NCI-H1436 (cell line): ENCODE data around the gene PGBD4.
A peak's percentile ranks its signal among the peaks of the same experiment; 100 is the strongest.

Experiments used
- DNase-seq: peaks from one replicate; lab custom pipeline; 2025; lab: John Stamatoyannopoulos, UW

Gene PGBD4

GRCh38 chr15:34101366-34102174 lies at the start of gene PGBD4, which contains the start of gene EMC7:
Gene PGBD4 (plus strand): TSS chr15:34102083. CDS start chr15:34102532, 449 bp downstream.
Gene EMC7 (minus strand): TSS chr15:34101862. CDS start chr15:34101839, 23 bp downstream.
- peak; percentile 98 for DNase-seq

- no peak for DNase-seq
Observed at GRCh38 chr15:34054081-34054707, 47.7 kb upstream of the PGBD4 start.

DNA sequence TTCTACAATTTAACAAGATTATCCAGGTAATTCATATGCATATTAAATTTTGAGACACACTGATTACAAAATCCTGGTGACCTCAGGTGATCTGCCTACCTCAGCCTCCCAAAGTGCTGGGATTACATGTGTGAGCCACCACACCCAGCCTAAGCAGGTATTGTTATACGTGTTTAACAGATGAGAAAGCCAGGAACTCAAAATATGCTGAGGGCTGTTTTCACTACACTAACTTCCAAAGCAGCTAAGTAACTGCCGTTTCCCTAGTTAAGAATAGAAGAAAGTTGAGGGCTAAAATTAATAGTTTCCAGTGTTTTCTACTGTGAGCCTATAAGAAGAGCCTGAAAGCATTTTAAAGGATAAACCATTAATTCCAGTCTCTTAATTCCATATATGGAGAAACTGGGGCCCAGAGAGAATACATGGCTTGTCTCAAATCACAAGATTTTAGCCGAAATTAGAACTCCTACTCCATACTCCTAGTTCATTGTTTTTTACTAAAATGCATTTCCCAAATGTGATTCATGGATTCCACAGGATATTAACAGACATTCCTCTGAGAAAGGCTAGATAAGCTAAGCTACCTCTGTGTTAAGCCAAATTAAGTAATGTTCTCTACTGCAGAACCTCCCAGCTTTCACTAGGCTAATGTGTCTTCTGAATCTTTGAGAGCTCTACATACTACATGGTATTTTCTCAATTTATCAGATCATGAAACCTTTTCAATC lies 45.9 kb upstream of the PGBD4 start:
- no peak for DNase-seq

GRCh38 chr15:34056911-34057310 lies 45.0 kb upstream of the PGBD4 start:
- no peak for DNase-seq

DNA sequence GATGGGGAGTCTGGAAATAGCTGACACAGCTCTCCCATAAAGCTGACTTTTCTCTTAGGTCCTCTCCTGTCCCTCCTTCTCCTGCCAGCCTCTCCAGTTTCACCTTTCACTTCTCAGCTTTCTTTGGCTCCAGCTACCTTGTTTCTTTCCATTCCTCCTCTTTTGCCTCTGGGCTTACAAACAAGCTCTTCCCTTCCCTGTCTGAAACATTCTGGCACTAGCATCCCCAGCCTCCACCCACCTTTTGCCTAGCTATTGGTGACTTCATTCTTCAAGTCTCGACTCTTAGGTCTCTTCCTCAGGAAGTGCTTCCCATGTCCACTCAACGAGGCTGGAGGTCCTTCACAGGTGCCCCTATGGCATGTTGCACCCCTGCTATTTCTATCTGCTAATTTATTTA lies 42.4 kb upstream of the PGBD4 start:
- DNase-seq: no peak

GRCh38 chr15:34059946-34060345 lies 41.9 kb upstream of the PGBD4 start:
- no peak for DNase-seq

GRCh38 chr15:34064438-34064837 lies 37.4 kb upstream of the PGBD4 start:
- no peak for DNase-seq

DNA sequence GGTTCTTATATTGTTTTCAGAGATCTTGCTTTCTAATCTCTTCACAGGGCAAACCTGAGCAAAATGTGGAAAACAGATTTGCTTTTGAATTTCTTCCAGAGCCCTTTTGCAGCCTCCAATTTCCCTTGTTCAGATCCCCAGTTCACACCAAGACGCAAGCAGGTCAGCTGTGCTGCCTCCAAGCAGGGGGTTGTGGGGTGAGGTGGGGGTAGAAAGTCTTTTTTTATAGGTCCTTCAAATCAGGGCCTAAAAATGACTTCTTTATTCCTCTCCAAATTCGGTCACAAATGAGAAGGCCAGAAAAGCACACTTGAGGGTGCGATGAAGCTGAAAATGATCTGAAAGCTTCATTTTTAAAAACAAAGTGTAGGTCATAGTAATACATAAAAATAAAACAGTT lies 36.6 kb upstream of the PGBD4 start:
- DNase-seq: no peak

- no peak for DNase-seq
Observed at GRCh38 chr15:34065941-34066340, 35.9 kb upstream of the PGBD4 start.

DNA sequence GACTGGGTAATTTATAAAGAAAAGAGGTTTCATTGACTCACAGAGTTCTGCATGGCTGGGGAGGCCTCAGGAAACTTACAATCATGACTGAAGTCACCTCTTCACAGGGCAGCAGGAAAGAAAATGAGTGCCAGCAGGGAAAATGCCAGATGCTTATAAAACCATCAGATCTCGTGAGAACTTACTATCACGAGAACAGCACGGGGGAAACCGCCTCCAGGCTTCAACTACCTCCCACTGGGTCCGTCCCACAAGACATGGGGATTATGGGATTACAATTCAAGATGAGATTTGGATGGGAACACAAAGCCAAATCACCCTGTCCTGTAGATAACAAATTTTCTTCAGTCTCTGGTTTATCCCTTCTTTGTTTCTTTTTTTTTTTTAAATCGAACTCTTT lies 31.9 kb upstream of the PGBD4 start:
- DNase-seq: no peak

- no peak for DNase-seq
Observed at GRCh38 chr15:34076785-34077184, 25.1 kb upstream of the PGBD4 start.

- no peak for DNase-seq
Observed at GRCh38 chr15:34078900-34079299, 23.0 kb upstream of the PGBD4 start.

- DNase-seq: no peak
Observed at GRCh38 chr15:34079904-34080303, 22.0 kb upstream of the PGBD4 start.

DNA sequence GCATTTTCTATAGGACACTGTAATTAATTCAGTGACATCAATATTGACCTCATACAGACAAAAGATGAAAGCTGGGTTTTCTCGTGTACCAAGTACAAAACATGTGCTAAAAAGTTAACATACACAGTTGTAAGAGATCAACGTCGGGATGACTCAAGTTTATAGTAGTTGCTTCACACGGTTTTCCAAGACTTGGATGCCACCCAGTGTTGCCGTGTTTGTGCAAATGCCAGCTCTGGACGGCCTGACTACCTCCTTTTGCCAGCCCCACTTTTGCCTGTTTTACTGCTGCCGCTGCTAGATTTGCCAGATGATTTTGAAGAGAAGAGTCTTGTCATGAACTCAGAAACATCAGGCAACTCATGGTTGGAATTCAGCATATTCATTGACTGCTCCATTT lies 17.8 kb upstream of the PGBD4 start:
- no peak for DNase-seq

DNA sequence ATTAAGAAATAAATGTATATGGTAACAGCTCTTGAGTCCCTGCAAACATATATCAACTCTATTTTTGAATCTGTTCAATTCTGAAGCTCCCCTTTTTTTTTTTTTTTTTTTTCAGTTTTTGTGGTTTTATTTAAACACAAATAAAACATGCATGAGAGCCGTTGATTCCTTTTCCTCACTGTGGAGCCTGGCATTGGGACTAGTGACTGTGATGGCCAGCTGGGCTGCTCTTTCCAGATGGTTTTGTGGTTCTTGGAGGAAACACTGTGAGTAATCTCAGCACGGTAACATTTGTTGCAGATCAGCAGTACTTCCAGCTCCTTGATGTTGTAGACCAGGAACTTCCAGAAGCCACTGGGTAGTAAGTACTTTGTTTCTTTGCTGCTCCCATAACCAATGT lies 16.1 kb upstream of the PGBD4 start:
- DNase-seq: no peak

- DNase-seq: no peak
Observed at GRCh38 chr15:34099914-34100313, 2.0 kb upstream of the PGBD4 start.

GRCh38 chr15:34102175-34102925 lies 467 bp downstream of the PGBD4 start:
- no peak for DNase-seq

DNA sequence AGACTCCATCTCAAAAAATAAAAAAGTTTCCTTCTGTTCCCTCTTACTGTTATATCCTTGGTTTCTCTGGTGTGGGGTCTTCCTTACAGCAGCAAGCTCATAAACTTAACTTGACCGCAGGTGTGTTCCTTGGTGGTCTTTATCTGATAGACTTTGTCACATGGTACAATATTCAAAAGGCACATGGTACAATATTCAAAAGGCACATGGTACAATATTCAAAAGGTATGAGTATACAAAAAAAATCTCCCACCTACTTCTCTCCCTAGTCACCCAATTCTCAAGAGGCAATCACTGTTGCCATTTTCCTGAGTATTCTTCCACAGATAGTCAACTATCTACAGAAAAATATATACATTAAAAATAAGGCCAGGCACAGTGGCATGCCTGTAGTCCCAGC lies 4.5 kb downstream of the PGBD4 start:
- no peak for DNase-seq

DNA sequence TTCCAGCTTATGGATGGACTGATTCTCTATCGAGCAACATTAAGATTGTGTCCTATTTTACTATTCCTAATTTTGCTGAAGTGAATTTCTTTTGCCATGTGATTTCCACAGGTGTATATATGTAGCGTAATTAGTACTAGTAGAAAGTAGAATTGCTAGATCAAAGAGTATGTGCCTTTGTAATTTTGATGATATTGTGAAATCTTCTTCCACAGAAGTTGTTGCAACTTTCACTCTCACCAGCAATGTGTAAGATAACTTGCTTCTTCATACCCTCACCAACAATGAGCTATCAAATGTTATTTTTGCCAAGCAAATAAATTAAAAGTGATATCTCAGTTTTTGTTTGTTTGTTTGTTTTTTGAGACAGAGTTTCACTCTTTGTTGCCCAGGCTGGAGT lies 5.4 kb downstream of the PGBD4 start:
- no peak for DNase-seq

GRCh38 chr15:34109797-34110663 lies 8.1 kb downstream of the PGBD4 start:
- peak; percentile 0 for DNase-seq

GRCh38 chr15:34111488-34111887 lies 9.6 kb downstream of the PGBD4 start:
- no peak for DNase-seq
